IPS-20b (cell line): ENCODE data around the gene GCLC.

Experiments used
- H3K27ac ChIP-seq: one replicate; pipeline ENCODE4 v1.5.1; 2013; ENCODE audit warnings: low read length
- H3K27me3 ChIP-seq: 2 replicates; pipeline ENCODE4 v1.6.1; 2013; ENCODE audit warnings: mild to moderate bottlenecking, low read length, inconsistent platforms; ENCODE audit not compliant: insufficient read depth
- H3K36me3 ChIP-seq: 2 replicates; pipeline ENCODE4 v1.6.1; 2013; ENCODE audit warnings: low read depth, mild to moderate bottlenecking, inconsistent platforms, low read length, moderate library complexity; ENCODE audit not compliant: insufficient read depth
- H3K4me1 ChIP-seq: 2 replicates; pipeline ENCODE4 v1.6.1; 2013; ENCODE audit warnings: mild to moderate bottlenecking, control low read depth, inconsistent platforms, low read length, moderate library complexity; ENCODE audit not compliant: insufficient read depth
- H3K4me3 ChIP-seq: 2 replicates; pipeline ENCODE4 v1.5.1; 2013; ENCODE audit warnings: mild to moderate bottlenecking, low read length, inconsistent platforms
- H3K9ac ChIP-seq: 2 replicates; pipeline ENCODE4 v1.6.1; 2013; ENCODE audit warnings: low read depth, mild to moderate bottlenecking, inconsistent platforms, low read length, moderate library complexity
- H3K9me3 ChIP-seq: 2 replicates; pipeline ENCODE4 v1.6.1; 2013; ENCODE audit warnings: mild to moderate bottlenecking, low read depth, low read length, inconsistent platforms; ENCODE audit not compliant: insufficient read depth

Gene GCLC

GRCh38 chr6:53500095-53500494 lies 44.8 kb downstream of the GCLC start:
- no peak overlapping the region for H3K4me3 ChIP-seq
- no peaks in the 10 kb centered on the region for H3K27me3 ChIP-seq
- H3K9me3 ChIP-seq = no peaks in the 10 kb centered on the region
- no peak overlapping the region for H3K27ac ChIP-seq
- H3K4me1 ChIP-seq = no peaks in the 10 kb centered on the region
- no peak overlapping the region for H3K9ac ChIP-seq
- H3K36me3 ChIP-seq = peaks cover 87% of the 10 kb centered on the region

DNA sequence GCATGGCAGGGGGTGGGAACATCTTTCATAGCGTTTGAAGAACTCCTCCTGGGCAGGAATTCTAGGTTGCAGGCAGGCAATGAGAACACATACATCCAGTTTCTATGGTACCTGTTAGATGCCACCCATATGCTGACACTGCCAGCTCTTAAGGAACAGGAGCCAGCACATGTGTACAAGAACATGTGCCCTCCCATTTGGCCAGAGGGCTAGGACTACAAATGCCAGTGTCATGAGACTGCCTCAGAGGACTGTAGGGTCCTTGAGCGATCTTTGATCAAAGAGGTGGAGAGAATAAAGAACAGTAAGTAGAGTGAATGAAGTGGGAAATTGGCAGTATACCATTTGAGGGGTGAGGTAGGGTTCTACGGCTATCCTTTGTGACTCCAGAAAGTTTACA lies 45.8 kb downstream of the GCLC start:
- H3K9me3 ChIP-seq = no peaks in the 10 kb centered on the region
- H3K4me1 ChIP-seq = no peaks in the 10 kb centered on the region
- no peak overlapping the region for H3K4me3 ChIP-seq
- H3K36me3 ChIP-seq = peaks cover 77% of the 10 kb centered on the region
- no peaks in the 10 kb centered on the region for H3K27me3 ChIP-seq
- H3K9ac ChIP-seq = no peak overlapping the region
- no peak overlapping the region for H3K27ac ChIP-seq

DNA sequence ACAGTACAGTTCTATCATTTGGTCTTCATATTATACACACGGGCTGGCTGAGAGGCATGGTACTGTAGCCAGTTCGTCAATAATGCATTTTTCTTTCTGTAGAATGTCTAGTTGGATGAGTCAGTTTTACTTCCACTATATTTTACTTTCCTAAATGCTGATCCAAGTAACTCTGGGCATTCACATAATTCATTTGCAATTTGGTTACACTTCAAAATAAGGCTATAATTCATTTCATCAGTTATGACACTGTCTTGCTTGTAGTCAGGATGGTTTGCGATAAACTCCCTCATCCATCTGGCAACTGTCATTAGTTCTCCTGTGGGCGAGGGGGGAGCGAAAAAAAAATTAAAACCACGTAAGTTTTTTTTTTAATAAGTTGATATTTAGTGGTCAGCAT lies 46.3 kb downstream of the GCLC start:
- H3K4me3 ChIP-seq = no peak overlapping the region
- peaks cover 72% of the 10 kb centered on the region for H3K36me3 ChIP-seq

DNA sequence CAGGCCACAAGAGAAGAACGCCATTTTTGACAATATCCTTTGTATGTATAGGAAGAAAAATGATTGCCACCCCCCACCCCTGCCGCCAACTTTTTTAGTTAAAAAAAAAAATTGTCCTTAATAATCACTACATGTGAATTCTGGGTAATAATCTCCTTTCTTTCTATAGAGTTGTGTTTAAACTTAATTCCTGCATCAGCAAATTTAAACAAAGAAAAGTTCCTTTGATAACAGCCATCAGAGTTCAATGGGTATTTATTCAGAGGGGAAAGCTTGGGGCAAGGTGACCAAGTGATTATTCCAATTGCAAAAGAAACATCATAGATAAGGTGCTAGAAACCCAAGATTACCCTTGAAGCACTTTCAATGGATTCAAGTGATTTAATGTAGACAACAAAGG lies 47.0 kb downstream of the GCLC start:
- Histone ChIP-seq H3K27ac (no peak overlapping the region), H3K4me1 (no peaks in the 10 kb centered on the region), H3K4me3 (no peak overlapping the region), H3K27me3 (no peaks in the 10 kb centered on the region), H3K9me3 (no peaks in the 10 kb centered on the region), H3K36me3 (peaks cover 65% of the 10 kb centered on the region), H3K9ac (no peak overlapping the region)

More for the DNA sequence above, 46.3 kb downstream of the GCLC start:
- no peaks in the 10 kb centered on the region for H3K4me1 ChIP-seq
- no peak overlapping the region for H3K27ac ChIP-seq
- no peaks in the 10 kb centered on the region for H3K9me3 ChIP-seq
- no peak overlapping the region for H3K9ac ChIP-seq
- H3K27me3 ChIP-seq = no peaks in the 10 kb centered on the region

DNA sequence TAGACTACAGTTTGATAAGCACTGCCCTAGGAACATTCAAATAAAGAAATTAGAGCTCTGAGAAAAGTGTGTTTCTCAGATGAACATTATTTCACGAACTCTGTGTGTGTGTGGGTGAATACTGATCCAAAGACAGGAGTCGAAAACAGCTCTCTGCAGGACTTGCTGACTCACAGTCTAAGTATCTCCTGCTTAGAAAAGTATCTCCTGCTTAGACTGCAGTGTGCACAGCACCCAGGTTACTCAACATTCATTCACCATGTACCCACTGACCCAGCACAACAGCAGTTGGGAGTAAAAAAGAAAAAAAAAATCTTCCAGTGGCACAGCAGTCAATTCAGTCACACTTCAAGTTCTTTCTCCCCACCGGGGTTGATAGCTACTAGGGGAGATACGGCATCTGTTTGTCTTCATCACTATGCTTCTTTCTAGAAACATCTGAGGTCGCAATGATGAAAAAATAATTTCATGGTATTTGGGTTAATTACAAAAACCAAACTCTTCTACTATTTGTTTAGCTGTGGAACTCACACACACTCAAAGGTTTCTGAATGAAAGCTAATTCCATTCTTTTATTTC lies 48.0 kb downstream of the GCLC start:
- Histone ChIP-seq H3K4me3 (no peak overlapping the region), H3K36me3 (peaks cover 54% of the 10 kb centered on the region), H3K9me3 (no peaks in the 10 kb centered on the region), H3K27ac (no peak overlapping the region), H3K27me3 (no peaks in the 10 kb centered on the region), H3K4me1 (no peaks in the 10 kb centered on the region), H3K9ac (no peak overlapping the region)

GRCh38 chr6:53495506-53496499 lies 49.1 kb downstream of the GCLC start:
- no peak overlapping the region for H3K27ac ChIP-seq
- H3K9me3 ChIP-seq = no peaks in the 10 kb centered on the region
- H3K4me3 ChIP-seq = no peak overlapping the region
- H3K27me3 ChIP-seq = no peaks in the 10 kb centered on the region
- peaks cover 45% of the 10 kb centered on the region for H3K36me3 ChIP-seq
- H3K4me1 ChIP-seq = no peaks in the 10 kb centered on the region
- H3K9ac ChIP-seq = no peak overlapping the region

DNA sequence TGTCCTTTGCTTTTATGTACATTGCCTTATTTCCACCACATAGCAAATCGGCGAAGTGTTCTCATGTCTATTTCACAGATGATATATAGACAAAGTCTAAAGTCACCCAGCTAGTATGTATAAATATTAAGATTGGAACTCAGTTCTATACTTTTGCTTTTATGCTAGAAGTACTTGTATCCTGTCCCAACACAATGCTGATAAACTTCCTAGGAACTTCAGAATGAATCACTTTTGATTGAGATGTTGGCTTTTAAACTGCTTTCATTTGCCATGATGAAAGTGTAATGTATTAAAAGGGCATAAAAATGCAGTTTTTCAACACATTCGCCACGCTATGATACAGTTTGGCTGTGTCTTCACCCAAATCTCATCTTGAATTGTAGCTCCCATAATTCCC lies 50.8 kb downstream of the GCLC start:
- Histone ChIP-seq H3K27ac (no peak overlapping the region), H3K36me3 (peaks cover 27% of the 10 kb centered on the region), H3K9me3 (no peaks in the 10 kb centered on the region), H3K9ac (no peak overlapping the region), H3K4me1 (no peaks in the 10 kb centered on the region), H3K4me3 (no peak overlapping the region), H3K27me3 (no peaks in the 10 kb centered on the region)

DNA sequence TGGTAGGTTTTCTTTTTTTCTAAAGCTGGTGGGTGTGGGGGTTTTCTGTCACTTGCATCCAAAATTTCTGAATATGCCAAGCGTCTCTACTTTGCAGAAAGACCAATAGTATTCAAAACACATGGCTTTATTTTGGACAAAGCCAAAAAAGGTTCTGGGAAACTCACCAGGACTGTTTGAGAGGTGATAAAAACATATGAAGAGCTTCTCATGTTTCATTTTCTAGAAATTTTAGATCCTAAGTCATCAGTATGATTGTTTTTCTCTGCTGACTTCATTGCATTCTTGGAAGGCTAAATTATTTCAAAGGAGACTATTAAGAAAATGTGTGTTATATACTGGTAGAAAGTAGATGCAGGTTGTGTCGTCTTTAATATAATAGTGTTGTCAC lies 51.3 kb downstream of the GCLC start:
- H3K9ac ChIP-seq = no peak overlapping the region
- no peaks in the 10 kb centered on the region for H3K27me3 ChIP-seq
- H3K27ac ChIP-seq = no peak overlapping the region
- no peaks in the 10 kb centered on the region for H3K4me1 ChIP-seq
- no peak overlapping the region for H3K4me3 ChIP-seq
- H3K36me3 ChIP-seq = peaks cover 23% of the 10 kb centered on the region
- no peaks in the 10 kb centered on the region for H3K9me3 ChIP-seq

- no peak overlapping the region for H3K27ac ChIP-seq
- no peaks in the 10 kb centered on the region for H3K4me1 ChIP-seq
- H3K9me3 ChIP-seq = no peaks in the 10 kb centered on the region
- H3K36me3 ChIP-seq = peaks cover 17% of the 10 kb centered on the region
- 0 out of 2 replicates have a peak overlapping the region, but pooled peaks have one; percentile 12 for H3K4me3 ChIP-seq
- no peaks in the 10 kb centered on the region for H3K27me3 ChIP-seq
- no peak overlapping the region for H3K9ac ChIP-seq
Observed at GRCh38 chr6:53492860-53493634, 51.9 kb downstream of the GCLC start.

DNA sequence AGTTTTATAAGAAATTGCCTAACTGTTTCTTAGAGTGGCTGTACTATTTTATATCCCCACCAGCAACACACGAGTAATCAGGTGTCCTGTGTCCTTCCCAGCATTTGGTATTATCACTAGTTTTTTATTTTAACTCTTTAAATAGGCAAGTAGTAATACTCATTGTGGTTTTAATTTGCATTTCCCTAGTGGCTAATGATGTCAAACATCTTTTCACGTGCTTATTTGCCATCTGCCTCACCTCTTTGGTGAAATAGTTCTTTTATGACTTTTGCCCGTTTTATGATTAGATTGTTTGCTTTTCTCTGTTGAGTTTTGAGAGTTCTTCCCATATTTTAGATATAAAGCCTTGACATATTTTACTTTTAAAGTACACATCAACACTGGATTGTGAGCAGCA lies 57.8 kb downstream of the GCLC start:
- Histone ChIP-seq H3K36me3 (no peaks in the 10 kb centered on the region), H3K9me3 (no peaks in the 10 kb centered on the region), H3K27me3 (no peaks in the 10 kb centered on the region), H3K9ac (no peak overlapping the region), H3K4me1 (no peaks in the 10 kb centered on the region), H3K27ac (no peak overlapping the region), H3K4me3 (no peak overlapping the region)

DNA sequence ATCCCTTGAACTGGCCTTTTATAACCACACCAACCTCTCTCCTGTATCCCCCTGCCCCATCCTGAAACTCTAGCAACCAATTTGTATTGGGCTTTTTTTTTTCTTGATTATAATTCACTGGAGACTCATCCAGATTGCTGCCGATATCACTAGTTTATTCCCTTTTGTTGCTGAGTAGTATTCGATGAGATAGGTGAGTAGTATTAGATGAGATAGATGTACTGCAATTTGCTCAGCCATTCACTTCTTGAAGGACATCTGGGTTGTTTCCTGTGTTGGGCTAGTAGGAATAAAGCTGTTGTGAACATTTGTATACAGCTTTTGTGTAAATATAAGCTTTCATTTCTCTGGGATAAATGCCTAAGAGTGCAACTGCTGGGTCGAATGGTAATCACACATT lies 58.2 kb downstream of the GCLC start:
- Histone ChIP-seq H3K27me3 (no peaks in the 10 kb centered on the region), H3K9ac (no peak overlapping the region), H3K9me3 (no peaks in the 10 kb centered on the region), H3K4me1 (no peaks in the 10 kb centered on the region), H3K36me3 (no peaks in the 10 kb centered on the region), H3K4me3 (no peak overlapping the region), H3K27ac (no peak overlapping the region)
